Glomerular endothelial cell (primary cell): ENCODE measurements around the gene CCDC28B. TPM values are rescaled to one million over a fixed set of nuclear protein-coding genes. Genes with fewer than 3 reads are reported as not detected.

Source experiments
- DNase-seq: peaks from one replicate; pipeline ENCODE4 v3.0.0-alpha.2; 2011; ENCODE audit warnings: low read depth, low spot score; ENCODE audit errors: extremely low read depth
- total RNA-seq: library from RNA; depleted of rRNA; stranded (reverse); fragments of >200 nt; gene quantifications from 2 replicates; pipeline ENCODE4 v1.2.3, GENCODE V29; 2015

The CCDC28B gene
- total RNA-seq, 1 donor from 2014 or later: 21.4 TPM

DNA sequence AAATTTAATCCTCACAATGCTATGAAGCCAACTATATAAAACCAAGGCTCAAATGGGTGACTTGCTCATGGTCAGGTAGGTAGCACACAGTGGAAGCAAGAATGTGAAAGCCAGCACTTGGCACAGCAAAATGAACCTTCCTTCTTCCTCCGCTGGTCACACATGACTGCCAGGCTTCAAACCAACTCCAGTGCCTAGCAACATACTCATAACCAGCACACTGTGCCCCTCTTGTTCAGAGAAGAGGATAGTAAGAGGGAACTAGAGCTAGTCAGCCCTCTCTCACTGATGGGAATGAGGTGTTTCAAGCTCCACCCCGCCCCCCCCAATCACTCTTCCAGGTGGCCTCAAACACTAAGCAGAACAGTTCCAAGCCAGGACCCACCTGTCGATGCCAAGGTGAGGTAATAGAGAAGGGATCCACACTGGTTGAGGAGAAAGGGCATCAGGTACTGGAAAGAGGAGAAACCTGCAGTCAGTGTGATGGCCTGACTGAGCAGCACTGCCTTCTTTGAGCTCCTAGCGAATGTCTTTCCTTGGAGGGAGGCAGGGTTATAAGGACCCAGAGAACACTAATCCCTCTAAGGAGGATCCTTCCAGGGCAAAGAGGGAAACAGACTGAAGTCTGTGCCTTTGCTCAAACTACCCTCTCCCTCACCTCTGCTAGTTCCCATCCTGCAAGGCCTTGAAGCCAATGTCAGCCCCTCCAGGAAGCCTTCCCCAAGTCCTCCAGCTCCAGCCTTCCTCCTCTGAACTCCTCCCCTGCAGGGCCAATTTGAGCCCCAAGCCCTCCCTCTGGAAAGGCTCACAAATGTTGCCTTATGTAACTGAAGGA, 20.6 kb downstream of the CCDC28B start:
- no peak for DNase-seq

DNA sequence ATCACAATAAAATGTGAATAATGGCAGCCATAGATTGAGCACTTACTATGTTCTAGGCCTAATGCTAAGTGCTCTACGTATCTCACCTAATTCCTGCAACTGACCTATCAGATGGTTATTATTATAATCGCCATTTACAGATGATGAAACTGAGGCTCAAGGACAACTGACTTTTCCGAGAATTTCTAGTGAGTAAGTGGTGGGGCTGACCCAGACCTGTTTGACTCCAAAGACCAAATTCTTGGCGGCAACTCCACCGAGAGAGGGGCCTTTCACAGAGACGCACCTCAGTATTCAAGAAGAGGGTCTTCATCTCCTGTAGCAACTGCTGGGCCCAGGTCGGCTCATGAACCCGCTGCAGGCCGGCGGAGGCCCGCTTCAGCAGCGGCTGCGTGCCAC, 21.2 kb downstream of the CCDC28B start:
- DNase-seq: no peak

DNA sequence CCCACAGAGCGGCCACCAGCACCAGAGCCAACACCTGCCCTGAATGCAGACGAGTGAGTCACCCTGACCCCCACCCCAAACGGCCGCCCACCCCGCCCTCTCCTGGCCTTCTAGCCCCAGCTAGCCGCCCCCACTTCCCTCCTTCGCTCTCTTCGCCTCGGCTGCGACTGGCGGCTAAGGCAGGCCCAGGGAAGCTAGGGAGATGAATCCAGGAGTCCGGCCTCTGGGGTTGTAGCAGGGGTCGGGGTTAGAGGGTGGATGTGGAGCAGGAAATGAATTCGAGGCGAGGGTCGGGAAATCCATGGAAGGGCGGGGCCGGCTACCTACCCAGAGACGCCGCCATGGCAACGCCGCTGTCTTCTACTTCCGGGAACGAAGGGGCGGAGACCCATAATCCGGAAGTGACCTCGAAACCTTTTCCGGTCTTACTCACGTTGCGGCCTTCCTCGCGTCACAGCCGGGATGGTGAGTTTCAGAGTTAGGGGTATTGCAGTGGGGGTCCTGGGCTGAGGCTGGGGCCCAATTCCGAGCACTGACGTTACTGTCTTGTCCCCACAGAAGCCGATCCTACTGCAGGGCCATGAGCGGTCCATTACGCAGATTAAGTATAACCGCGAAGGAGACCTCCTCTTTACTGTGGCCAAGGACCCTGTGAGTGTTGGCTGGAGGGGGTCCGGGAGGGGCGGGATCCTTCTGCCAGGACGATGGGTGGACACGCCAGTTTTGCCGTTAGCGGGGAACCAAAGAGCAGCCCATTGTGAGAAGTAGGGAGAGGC, 21.8 kb downstream of the CCDC28B start, which contains the start of the genes EIF3I and TMEM234:
EIF3I (plus strand) TSS at position 428 of the 776 bp plus-strand sequence; CDS start at position 463, 35 bp downstream.
TMEM234 (minus strand) TSS at position 374 of the 776 bp plus-strand sequence; CDS start at position 343, 31 bp downstream.
- DNase-seq: no peak

DNA sequence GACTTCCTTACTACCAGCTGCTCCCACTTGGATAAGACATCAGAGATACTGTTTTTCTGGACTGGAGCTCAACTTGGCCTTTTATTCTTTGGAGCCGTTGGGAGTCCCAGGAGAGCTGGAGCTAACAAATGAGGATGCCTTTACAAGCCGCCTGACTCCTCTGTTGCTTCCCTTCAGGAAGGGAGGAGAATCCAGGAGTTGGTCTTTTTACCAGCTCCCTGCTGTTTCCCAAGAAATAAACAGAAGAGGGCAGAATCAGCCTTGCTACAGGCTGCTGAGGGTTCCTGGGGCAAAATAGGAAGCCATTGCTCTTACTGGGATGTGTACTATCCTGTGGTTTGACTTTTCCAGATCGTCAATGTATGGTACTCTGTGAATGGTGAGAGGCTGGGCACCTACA, 23.3 kb downstream of the CCDC28B start:
- DNase-seq: no peak

DNA sequence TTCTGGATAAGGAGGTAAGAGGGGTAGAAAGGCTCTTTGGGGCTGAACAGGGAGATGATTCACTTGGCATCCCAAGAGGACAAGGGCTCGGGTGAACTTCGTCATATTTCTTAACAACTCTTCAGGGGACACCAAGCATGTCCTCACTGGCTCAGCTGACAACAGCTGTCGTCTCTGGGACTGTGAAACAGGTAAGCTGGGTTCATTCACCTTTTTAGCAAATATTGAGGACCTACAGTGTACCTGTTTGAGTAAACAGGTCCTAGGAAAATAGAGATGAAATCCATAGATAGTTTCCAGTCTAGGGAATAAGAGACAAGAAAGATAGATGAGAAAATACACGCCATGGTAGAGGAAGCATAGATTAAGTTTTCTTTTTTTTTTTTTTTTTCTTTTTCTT, 23.9 kb downstream of the CCDC28B start:
- DNase-seq: no peak

DNA sequence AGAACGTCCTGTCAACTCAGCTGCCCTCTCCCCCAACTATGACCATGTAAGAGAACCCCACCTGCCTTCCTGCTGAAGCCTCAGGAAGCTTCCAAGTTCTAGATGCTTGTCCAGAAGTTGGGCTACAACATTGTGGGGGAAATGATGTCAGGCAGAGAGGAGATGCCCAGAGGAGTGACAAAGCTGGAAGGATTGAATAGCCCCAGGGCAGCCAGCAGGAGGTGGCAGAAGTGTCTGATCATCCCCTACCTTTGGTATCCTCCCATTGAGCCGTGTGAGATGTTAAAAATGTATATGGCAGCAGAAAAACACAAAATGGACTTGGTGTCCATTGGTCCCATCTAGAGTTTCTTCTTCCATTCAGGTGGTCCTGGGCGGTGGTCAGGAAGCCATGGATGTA, 28.4 kb downstream of the CCDC28B start:
- no peak for DNase-seq

DNA sequence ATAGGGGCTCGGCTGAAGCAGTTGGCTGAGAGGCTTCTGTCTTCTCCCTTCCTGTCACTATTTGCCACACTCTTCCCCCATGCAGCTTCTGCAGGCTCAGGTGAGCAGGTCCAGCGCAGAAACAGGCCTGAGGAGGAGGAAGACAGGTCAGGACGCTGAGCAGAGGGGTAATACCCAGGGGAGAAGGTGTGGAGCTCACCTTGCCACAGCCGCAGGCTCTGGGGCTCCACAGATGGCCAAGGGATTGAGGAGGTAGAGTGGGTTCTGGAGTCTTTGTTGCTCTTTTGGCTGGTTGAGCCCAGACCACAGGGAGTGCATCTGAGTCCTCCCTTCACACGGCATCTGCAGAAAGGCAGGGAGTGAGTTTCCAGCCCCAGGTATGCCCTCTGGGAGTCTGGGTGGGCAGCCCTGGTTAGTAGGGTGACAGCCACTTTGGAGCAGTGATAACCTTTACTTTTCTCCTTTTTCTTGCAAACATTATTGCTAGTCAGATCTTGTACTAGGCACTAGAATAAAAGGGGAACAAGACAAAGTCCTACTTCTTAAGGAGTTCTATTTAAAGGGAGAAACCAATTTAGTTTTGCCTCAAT, 31.5 kb downstream of the CCDC28B start:
- no peak for DNase-seq

DNA sequence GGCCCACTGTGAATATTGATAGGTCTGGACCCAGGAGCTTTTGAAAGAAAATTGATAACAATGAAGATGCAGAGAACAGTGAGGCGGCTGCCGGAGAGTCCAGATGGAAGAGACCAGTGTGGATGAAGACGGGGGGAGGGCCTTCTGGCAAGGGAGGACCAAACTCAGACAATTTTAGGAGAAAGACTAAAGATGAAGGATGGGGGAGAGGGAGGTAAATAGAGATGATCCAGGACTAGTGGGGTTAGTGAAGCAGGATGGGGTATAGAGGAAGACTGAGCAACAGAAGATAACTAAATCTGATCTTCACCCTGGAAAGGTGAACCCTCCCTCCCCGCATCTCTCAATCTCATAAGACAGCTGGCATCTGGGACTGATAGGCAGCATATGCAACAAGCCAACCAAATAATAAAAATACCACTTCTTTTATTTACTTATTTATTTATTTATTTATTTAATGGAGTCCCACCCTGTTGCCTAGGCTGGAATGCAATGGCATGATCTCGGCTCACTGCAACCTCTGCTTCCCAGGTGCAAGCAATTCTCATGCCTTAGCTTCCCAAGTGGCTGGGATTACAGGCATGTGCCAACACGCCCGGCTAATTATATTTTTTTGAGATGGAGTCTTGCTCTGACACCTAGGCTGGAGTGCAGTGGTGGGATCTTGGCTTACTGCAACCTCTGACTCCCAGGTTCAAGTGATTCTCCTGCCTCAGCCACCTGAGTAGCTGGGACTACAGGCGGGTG, 32.3 kb downstream of the CCDC28B start:
- DNase-seq: no peak

DNA sequence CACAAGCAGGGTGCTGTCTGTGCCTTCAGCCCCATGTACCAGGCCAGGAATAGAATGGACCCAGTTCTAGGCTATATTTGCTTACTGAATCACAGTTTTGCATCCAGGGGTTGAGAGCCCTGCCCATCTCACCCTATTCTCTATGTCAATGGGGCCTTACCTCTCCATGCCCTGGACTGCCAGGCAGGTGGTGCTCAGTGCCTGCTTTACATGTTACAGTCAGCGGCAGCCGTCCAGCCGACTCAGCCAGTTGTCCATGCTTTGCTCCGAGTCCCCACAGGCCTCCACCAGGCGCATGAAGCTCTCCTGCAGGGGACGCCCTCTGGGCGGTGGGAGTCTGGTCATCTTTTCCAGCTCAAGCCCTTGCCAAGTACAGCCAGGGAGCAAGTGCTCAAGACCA, 34.4 kb downstream of the CCDC28B start:
- DNase-seq: no peak

DNA sequence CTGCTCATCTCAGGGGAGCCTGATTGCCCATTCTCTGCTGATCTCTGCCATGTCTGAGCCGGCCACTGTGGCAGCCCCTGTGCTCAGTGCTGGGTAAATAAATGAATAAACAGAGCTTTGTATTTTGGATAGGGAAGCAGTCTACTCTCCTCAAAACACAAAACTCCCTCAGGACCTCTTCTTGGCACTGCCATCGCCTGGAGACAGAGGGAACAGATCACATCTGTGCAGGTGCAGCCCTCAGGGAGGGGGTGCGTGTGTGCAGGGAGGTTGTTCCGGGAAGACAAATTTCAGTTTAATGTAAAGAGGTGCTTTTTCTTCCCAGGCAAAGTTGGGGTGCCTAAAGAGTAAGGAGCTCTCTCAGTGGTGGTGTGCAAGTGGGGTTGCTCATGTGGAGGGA, 38.9 kb downstream of the CCDC28B start:
- no peak for DNase-seq

DNA sequence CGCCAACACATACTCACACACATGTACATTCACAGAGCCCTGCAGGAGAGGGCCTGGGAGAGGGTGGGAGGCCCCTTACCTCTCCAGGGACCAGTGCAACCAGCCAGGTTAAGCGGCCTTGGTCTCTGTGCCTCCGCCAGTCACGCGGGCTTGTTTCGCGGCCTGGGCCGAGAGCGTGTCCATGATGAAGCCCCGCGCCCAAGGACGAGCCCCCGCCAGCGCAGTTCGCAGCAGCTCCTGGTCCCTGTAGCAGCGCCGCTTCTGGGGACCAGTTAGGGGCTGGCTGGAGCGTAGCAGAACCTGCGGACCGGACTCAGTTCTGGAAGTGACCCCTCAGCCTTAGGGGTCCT, 39.4 kb downstream of the CCDC28B start:
- no peak for DNase-seq

DNA sequence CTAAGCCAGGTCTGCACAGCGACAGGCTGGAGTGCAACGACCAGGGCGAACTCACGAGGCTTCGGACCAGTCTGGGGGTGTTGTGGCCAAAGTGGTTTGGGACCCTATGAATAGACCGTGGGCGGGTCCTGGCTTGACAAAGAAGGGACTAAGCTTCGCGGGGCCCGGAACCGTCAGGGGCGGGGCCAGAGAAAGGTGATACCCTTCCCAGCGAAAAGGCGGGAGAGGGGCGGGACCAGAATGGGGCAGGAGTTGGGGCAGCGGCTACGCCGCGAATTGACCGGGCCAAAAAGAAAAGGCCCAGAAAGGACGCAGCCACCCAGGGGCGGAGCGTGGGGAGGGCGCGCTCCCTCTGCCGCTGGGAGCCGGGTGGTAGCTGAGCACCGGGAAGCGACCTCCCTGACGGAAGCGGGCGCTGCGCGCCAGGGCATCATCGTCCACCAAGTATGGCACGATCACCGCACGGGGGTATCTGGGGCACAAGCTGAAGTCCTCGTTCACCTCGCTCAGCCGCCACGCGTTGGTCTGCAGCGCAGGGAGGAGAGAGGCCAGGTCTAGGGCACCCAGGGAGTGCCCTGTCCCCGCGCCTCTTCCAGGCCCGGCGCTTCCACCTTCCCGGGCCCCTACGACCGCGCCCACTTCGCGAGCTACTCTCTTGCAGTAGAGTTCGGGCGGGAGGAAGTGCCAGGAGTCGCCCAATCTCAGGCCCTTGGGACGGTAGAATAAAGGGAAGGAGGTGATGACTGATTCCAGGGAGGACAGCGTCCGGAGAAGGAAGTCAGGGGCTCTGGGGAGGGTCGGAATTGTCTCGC, 40.0 kb downstream of the CCDC28B start:
- DNase-seq: no peak

DNA sequence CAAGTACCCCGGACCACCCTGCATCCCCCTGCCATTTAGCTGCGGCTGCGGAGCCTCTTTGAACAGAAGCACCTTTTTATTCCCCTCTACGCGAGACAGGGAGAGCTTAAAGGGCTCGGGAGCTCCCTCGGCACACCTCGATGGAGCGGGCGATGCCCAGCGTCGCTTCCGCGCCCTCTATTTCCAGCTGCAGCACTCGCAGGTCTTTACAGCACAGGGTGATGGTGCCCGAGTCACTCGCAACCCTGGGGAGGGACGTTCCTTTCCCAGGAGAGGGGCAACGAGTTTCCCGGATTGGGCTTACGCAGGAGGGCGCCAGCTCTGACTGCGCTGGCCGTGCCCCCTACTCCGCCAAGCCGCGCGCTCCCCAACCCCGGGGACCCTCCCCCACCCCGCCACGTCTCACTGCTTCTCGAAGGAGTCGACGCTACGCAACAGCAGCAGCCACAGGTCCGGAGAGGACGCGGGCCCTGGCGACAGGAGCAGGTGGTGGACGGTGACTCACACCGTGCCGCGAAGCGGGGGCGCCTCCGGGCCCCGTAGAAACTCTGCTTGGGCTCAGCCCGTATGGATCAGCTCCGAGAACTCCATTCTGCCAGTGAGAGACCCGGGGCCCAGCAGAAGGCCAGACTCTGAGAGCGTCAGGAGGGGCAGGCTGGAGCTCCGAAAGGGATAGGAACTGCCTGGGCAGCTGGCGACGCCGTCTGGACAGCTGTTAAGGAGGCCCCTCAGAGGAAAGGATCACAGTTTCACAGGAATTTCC, 40.8 kb downstream of the CCDC28B start:
- no peak for DNase-seq

DNA sequence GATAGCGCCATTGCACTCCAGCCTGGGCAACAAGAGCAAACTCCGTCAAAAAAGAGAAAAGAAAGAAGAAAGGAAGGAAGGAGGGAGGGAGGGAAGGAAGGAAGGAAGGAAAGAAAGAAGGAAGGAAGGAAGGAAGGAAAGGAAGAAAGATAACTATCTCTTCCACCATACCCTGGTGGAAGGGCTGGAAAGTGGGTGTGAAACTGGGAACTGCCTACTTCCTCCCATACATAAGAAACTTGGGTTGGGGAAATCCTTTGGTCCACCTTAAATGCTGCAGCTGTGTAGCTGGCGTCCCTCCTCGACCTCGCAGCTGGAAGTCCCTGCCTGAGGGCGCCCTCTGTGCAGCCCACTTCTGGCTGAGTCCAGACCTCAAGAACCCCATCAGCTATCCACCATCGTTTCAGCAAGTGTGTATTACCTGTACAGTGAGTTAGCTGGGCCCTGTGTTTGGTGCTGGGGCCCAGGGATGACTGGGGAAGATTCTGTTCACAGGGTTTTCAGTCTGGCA, 42.0 kb downstream of the CCDC28B start:
- DNase-seq: no peak

DNA sequence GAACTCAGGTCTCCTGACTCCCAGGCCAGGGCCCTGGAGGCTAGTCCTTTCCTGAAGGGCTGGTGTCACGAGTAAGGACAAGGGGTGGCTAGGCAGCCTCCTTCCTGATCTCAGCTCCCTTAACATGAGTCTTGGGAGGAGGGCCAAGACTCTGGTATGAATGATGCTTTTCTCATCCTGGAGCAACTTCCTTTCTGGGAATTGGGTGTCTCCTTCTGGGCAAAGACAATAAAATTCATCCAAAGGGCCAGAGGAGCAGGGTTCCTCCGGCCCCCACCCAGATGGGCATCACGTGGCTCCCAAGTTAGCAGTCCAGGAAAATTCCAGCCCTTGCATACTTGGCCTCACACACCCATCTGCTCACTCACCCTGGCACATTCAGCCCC, 46.5 kb downstream of the CCDC28B start, which contains the start of gene FAM167B:
FAM167B (plus strand) TSS at position 335 of the 386 bp plus-strand sequence. CDS start 200 bp downstream, outside the sequence.
- no peak for DNase-seq

DNA sequence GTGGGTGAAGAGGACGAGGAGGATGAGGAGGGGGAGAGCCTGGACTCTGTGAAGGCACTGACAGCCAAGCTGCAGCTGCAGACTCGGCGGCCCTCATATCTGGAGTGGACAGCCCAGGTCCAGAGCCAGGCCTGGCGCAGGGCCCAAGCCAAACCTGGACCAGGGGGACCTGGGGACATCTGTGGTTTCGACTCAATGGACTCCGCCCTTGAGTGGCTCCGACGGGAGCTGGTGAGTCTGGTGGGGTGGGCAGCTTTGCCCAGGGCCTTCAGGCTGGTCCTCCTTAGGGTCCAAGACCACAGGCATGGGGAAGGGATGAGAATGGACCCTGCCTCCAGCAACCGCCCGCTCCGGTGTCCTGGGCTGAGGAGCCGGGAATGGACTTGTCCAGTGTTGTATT, 47.1 kb downstream of the CCDC28B start:
- DNase-seq: no peak

DNA sequence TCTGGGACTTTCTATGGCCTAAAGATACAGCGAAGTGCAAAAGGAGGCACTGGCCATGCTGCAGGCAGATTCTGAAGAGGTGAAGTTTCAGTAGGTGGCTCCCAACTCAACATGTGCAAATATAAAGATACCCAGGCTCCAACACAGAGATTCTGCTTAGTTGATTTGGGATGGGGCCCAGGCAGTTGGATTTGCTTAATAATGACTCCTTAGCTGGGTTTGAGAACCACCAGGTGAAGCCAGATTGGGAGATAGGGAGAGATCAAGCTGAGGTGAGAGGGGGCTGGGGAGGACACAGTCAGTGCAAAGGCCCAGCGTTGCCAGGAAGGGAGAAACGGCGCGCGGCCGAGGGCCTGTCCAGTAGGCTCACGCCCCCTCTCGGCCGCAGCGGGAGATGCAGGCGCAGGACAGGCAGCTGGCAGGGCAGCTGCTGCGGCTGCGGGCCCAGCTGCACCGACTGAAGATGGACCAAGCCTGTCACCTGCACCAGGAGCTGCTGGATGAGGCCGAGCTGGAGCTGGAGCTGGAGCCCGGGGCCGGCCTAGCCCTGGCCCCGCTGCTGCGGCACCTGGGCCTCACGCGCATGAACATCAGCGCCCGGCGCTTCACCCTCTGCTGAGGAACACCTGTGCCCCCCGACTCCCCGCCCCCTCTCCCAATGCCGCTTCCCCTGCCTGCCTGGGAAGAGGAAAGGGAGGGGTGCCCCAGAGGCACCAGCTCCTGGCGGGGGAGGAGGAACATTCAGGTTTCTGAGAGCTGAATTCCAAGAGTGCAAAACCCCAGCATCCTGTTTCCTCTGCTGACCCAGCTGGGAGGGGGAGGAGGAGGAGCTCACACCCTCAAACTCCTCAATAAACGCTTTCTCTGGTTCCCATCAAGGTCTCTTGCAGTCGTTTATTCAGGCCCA, 47.8 kb downstream of the CCDC28B start:
- DNase-seq: no peak
